Measurements from ENCODE around the gene IGF1R.

GRCh38 chr15:98887976-98888375 is 239.6 kb downstream of the IGF1R start:
- TF ChIP-seq CTCF (IDR thresholded peaks at IDR 0.05; ENCODE audit: insufficient read depth, low read length, poor library complexity, severe bottlenecking) (no peak), EZH2phosphoT487 (conservative IDR thresholded peaks at IDR 0.05; ENCODE audit: low read length) (no peak)
